Fibroblast of lung (primary cell): Measurements from ENCODE around the gene MEMO1. TPM values are rescaled to one million over a fixed set of nuclear protein-coding genes. Genes with fewer than 3 reads are reported as not detected.

Experiments used
- DNase-seq, 2 donors: peaks; one replicate each; pipeline versions ENCODE4 v3.0.0 to v3.0.0-alpha.2; 2010; ENCODE audit warnings: low read depth in 2 of 2
- H2AFZ ChIP-seq: 2 replicates; pipeline ENCODE4 v1.5.1; 2012; ENCODE audit warnings: low read length, control low read depth, inconsistent platforms
- H3K27ac ChIP-seq: 2 replicates; pipeline ENCODE4 v1.5.1; 2011; ENCODE audit warnings: low read length, control low read depth; ENCODE audit not compliant: insufficient read depth
- H3K27me3 ChIP-seq: 2 replicates; pipeline ENCODE4 v1.5.1; 2011; ENCODE audit warnings: mild to moderate bottlenecking, low read length; ENCODE audit not compliant: control insufficient read depth, insufficient read depth
- H3K36me3 ChIP-seq: 2 replicates; pipeline ENCODE4 v1.5.1; 2011; ENCODE audit warnings: low read length; ENCODE audit not compliant: control insufficient read depth, insufficient read depth
- H3K4me1 ChIP-seq: 2 replicates; pipeline ENCODE4 v1.5.1; 2011; ENCODE audit warnings: low read length; ENCODE audit not compliant: control insufficient read depth, insufficient read depth; ENCODE audit errors: extremely low read depth
- H3K4me2 ChIP-seq: 2 replicates; pipeline ENCODE4 v1.5.1; 2011; ENCODE audit warnings: low read length, control low read depth; ENCODE audit not compliant: insufficient read depth; ENCODE audit errors: extremely low read depth
- H3K4me3 ChIP-seq, 4 experiments: fragments of 200-600 bp in 1 of 4; sonication (generic) in 1 of 4; replicated peaks in 1 of 4; 2 replicates each; pipeline ENCODE4 v1.5.1; 2011 to 2016; ENCODE audit warnings: low read length in 4 of 4, low read depth in 3 of 4, mild to moderate bottlenecking in 3 of 4, control low read depth in 2 of 4, inconsistent platforms in 1 of 4, mixed read lengths in 1 of 4; ENCODE audit not compliant: insufficient read depth in 1 of 4; ENCODE audit errors: control extremely low read depth in 1 of 4
- H3K79me2 ChIP-seq: 2 replicates; pipeline ENCODE4 v1.5.1; 2012; ENCODE audit warnings: mild to moderate bottlenecking, low read length, inconsistent platforms; ENCODE audit not compliant: control insufficient read depth, insufficient read depth
- H3K9ac ChIP-seq: 2 replicates; pipeline ENCODE4 v1.5.1; 2011; ENCODE audit warnings: mild to moderate bottlenecking, low read length, control low read depth; ENCODE audit not compliant: insufficient read depth
- H3K9me3 ChIP-seq: 2 replicates; pipeline ENCODE4 v1.5.1; 2012; ENCODE audit warnings: low read depth, low read length; ENCODE audit not compliant: control insufficient read depth, insufficient read depth
- H4K20me1 ChIP-seq: 2 replicates; pipeline ENCODE4 v1.5.1; 2011; ENCODE audit warnings: low read length; ENCODE audit not compliant: control insufficient read depth, insufficient read depth; ENCODE audit errors: extremely low read depth
- CTCF ChIP-seq, 2 donors: IDR thresholded peaks in 1 of 2; conservative IDR thresholded peaks in 1 of 2; 1 replicate in 1 of 2; 2 replicates in 1 of 2; pipeline ENCODE4 v1.5.1; 2011 to 2012; ENCODE audit warnings: low read length in 2 of 2, control low read depth in 1 of 2, inconsistent platforms in 1 of 2, low read depth in 1 of 2, mild to moderate bottlenecking in 1 of 2
- EZH2 ChIP-seq: IDR thresholded peaks from 2 replicates; pipeline ENCODE4 v1.5.1; 2012; ENCODE audit warnings: low read length, control low read depth, mild to moderate bottlenecking; ENCODE audit errors: missing control alignments
- polyA plus RNA-seq, 2 donors: library from polyadenylated mRNA; depleted of rRNA in 1 of 2; stranded (reverse) in 1 of 2; unstranded in 1 of 2; fragments of >200 nt; gene quantifications; 2 replicates each; pipeline ENCODE4 v1.2.1, GENCODE V29; 2011 to 2012; ENCODE audit warnings: missing spikeins in 1 of 2
- total RNA-seq: library from RNA; depleted of rRNA; stranded (reverse); fragments of >200 nt; gene quantifications from 2 replicates; pipeline ENCODE4 v1.2.1, GENCODE V29; 2014

MEMO1 gene
- total and polyA plus RNA-seq, 2 donors (not counting 1 experiment from before 2014, with no cell fraction given), result 34.0 to 64.2 TPM

DNA sequence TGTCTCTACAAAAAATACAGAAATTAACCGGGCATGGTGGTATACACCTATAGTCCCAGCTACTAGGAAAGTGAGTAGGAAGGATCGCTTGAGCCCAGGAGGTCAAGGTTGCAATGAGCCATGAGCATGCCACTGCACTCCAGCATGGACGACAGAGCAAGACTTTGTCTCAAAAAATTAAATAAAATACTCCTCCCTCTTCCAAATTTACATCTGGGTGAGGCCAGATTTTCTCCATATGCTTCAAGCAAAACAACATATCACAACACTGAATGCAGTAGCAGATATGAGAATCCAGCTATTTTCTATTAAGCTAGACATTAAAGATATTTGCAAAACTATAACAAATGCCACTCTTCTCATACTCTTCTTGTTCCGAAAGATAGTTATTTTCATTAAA is 20.9 kb downstream of the MEMO1 start:
- Histone ChIP-seq H3K79me2 (peaks cover 62% of the 10 kb centered on the region), H3K4me1 (no peaks in the 10 kb centered on the region), H2AFZ (no peak overlapping the region), H3K36me3 (no peaks in the 10 kb centered on the region), H4K20me1 (no peaks in the 10 kb centered on the region), H3K27me3 (no peaks in the 10 kb centered on the region), H3K4me3 (no peak overlapping the region), H3K4me2 (no peak overlapping the region), H3K9me3 (no peaks in the 10 kb centered on the region), H3K9ac (no peak overlapping the region), H3K27ac (no peak overlapping the region)
- DNase-seq, result no peak
- TF ChIP-seq CTCF (conservative IDR thresholded peaks at IDR 0.05 in 1 of 2, IDR thresholded peaks at IDR 0.05 in 1 of 2; ENCODE audit: low read depth in 1 of 2, low read length in 2 of 2) (no peak), EZH2 (no peak)

DNA sequence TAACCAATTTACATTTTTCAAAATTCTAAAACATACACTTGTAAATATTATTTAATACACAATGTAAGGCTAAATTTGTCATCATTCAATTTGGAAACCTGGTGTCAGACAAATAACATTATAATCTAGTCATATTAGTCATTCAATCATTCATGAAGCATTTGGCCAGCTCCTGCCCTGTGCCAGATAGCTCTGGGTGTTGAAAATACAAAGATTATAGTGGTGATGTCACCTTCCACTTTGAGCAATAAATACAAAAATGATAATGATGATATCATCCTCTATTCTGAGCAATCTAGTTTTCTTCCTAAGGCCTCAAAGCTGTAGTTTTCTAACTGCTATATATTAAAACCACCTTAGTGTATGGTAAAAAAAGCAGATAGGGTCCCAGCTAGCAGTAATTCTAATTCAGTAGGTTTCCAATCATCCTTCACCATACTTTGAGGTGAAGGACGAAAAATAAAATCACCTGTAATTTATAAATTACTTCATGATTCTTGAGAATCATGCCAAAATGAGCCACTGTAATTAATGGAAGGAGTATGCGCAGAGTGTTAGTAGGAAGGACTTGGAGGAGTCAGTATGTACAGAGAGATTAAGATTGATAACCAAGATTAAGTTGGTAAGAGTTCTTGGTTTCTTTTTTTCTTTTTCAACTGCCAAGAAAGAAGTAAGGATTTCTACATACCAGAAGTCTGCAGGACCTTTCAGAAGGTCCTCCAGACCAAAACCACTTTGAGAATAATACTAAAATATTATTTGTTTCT is 23.2 kb downstream of the MEMO1 start:
- Histone ChIP-seq H3K9me3 (no peaks in the 10 kb centered on the region), H3K36me3 (no peaks in the 10 kb centered on the region), H3K27me3 (no peaks in the 10 kb centered on the region), H3K9ac (no peak overlapping the region), H3K4me2 (no peak overlapping the region), H3K27ac (no peak overlapping the region), H4K20me1 (no peaks in the 10 kb centered on the region), H3K4me3 (no peak overlapping the region), H3K4me1 (no peaks in the 10 kb centered on the region), H3K79me2 (peaks cover 60% of the 10 kb centered on the region), H2AFZ (no peak overlapping the region)
- TF ChIP-seq EZH2 (no peak), CTCF (conservative IDR thresholded peaks at IDR 0.05 in 1 of 2, IDR thresholded peaks at IDR 0.05 in 1 of 2; ENCODE audit: low read depth in 1 of 2, low read length in 2 of 2) (no peak)
- DNase-seq, result peak; percentile 34 to 69

DNA sequence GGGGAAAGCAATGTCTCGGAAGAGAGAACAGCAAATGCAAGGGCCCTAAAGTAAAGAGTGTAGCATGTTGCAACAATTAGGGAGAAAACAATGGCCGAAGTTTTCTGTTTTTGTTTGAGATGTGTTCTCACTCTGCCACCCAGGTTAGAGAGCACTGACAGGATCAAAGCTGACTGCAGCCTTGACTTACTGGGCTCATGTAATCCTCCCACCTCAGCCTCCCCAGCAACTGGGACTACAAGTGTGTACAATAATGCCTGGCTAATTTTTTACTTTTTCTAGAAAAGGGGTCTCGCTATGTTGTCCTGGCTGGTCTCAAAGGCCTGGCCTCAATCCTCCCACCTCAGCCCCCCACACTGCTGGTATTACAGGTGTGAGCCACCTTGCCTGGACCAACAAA is 23.9 kb downstream of the MEMO1 start:
- H4K20me1 ChIP-seq, result no peaks in the 10 kb centered on the region
- no peak overlapping the region for H3K9ac ChIP-seq
- H3K27ac ChIP-seq, result no peak overlapping the region
- H3K4me3 ChIP-seq, result no peak overlapping the region
- DNase-seq, result no peak
- H3K4me2 ChIP-seq, result no peak overlapping the region
- H3K36me3 ChIP-seq, result no peaks in the 10 kb centered on the region
- H3K4me1 ChIP-seq, result no peaks in the 10 kb centered on the region
- H3K79me2 ChIP-seq, result peaks cover 59% of the 10 kb centered on the region
- H2AFZ ChIP-seq, result no peak overlapping the region
- H3K9me3 ChIP-seq, result no peaks in the 10 kb centered on the region
- TF ChIP-seq EZH2, result no peak
- no peak for TF ChIP-seq CTCF (conservative IDR thresholded peaks at IDR 0.05 in 1 of 2, IDR thresholded peaks at IDR 0.05 in 1 of 2; ENCODE audit: low read depth in 1 of 2, low read length in 2 of 2)
- H3K27me3 ChIP-seq, result no peaks in the 10 kb centered on the region
